GM12872 (cell line): ENCODE results near the gene LRCOL1.

Experiments used
- TF ChIP-seq, protein P1 (sequence below): IDR thresholded peaks from 3 replicates; pipeline ENCODE4 v1.5.1; 2011; ENCODE audit warnings: low read depth, mild to moderate bottlenecking, low read length, moderate library complexity; ENCODE audit not compliant: insufficient read depth

The LRCOL1 gene

DNA sequence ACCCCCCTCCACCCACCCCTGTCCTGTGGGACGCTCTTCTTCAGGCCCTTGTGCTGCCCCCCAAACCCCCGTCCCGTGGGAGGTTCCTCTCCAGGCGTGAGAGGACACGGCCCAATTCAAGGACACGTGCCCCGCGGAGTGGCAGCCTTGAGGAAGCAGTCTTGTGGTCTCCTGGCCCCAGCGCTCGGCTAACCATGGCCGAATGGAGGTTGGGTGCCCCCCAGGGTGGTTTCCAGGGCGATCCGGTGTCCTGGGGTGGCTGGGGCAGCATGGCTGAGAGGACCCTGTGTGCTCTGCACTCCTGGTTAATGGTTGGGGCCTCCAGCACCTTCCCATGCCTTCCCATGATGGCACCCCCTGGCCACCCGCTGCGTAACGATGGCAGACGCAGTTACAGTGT lies 53.6 kb downstream of the LRCOL1 start:
- TF ChIP-seq, protein P1, sequence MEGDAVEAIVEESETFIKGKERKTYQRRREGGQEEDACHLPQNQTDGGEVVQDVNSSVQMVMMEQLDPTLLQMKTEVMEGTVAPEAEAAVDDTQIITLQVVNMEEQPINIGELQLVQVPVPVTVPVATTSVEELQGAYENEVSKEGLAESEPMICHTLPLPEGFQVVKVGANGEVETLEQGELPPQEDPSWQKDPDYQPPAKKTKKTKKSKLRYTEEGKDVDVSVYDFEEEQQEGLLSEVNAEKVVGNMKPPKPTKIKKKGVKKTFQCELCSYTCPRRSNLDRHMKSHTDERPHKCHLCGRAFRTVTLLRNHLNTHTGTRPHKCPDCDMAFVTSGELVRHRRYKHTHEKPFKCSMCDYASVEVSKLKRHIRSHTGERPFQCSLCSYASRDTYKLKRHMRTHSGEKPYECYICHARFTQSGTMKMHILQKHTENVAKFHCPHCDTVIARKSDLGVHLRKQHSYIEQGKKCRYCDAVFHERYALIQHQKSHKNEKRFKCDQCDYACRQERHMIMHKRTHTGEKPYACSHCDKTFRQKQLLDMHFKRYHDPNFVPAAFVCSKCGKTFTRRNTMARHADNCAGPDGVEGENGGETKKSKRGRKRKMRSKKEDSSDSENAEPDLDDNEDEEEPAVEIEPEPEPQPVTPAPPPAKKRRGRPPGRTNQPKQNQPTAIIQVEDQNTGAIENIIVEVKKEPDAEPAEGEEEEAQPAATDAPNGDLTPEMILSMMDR, result no peak

GRCh38 chr12:132556216-132556615 lies 54.2 kb downstream of the LRCOL1 start:
- TF ChIP-seq, protein P1, result no peak

DNA sequence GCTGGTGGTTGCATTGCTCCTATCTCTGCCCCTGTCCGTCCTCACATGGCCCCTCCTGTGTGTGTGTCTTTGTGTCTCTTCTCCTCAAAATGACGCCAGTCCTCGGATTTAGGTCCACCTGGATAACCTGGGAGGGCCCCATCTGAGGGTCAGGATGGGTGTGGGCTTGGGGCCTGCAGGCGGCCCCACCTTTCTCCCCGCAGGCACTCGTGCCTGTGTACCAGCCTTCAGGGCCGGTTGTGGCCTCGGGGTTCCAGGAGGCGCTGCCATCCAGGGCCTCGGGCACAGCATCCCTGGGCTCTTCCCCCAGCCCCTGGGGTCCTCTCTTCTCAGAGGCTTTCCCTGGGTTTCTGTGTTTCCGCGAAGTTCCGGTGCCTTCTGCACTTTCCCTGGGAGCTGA lies 54.7 kb downstream of the LRCOL1 start:
- TF ChIP-seq, protein P1, result no peak

- TF ChIP-seq, protein P1, result peak; percentile 38; the same call in 2 of the 3 replicates
These were observed 55.3 kb downstream of the LRCOL1 start for GRCh38 chr12:132554845-132555630.
